ENCODE results near the gene APOC3. TPM values are rescaled to one million over a fixed set of nuclear protein-coding genes. Genes with fewer than 3 reads are reported as not detected.
A peak's percentile ranks its signal among the peaks of the same experiment; 100 is the strongest.

Gene APOC3
- total RNA-seq, 1 experiment from 2014 or later = not detected

GRCh38 chr11:116787786-116788486, 41.8 kb upstream of the APOC3 start, which contains the start of gene ZPR1:
TSS of gene ZPR1 (minus strand) at chr11:116788023. CDS start at chr11:116787990, 33 bp downstream.
- H4K20me1 ChIP-seq (ENCODE audit: control insufficient read depth, insufficient read depth, insufficient read length) = no peaks in the 10 kb centered on the region
- no peak within 1 kb of the TSS for H3K27ac ChIP-seq (ENCODE audit: insufficient read length, low read depth, low read length)
- TF ChIP-seq CTCF (conservative IDR thresholded peaks at IDR 0.05) = no peak
- H2BK5ac ChIP-seq (ENCODE audit: insufficient read length, low read length) = no peak within 1 kb of the TSS
- H3K9ac ChIP-seq (ENCODE audit: extremely low read depth, insufficient read length, low read length) = peak within 1 kb of the TSS; percentile 76
- no peak within 1 kb of the TSS for H3K23ac ChIP-seq (ENCODE audit: insufficient read length, low read depth, low read length)
- peak within 1 kb of the TSS; percentile 83 for H2AFZ ChIP-seq (ENCODE audit: low read length)
- no peak within 1 kb of the TSS for H4K91ac ChIP-seq (ENCODE audit: insufficient read length, low read depth, low read length)
- no peak within 1 kb of the TSS for H2BK120ac ChIP-seq (ENCODE audit: low read depth, low read length, poor library complexity, severe bottlenecking)
- Mint-ChIP-seq H3K9me3 (no peaks in the 10 kb centered on the region), H3K4me1 (peaks cover 20 to 26% of the 10 kb centered on the region in 2 experiments), H3K36me3 (ENCODE audit: insufficient read depth in 1 of 3, low read depth in 3 of 3) (peaks cover 25 to 43% (median 41%) of the 10 kb centered on the region in 3 experiments), H3K4me3 (peak within 1 kb of the TSS; percentile 88 to 91), H3K27ac (peak within 1 kb of the TSS; percentile 29 to 85 (median 79); a peak in 6 of 7 replicates), H3K27me3 (ENCODE audit: low read depth) (peaks cover 22% of the 10 kb centered on the region)
- H2BK20ac ChIP-seq (ENCODE audit: low read depth, low read length, poor library complexity, severe bottlenecking) = no peak within 1 kb of the TSS
- H2BK12ac ChIP-seq (ENCODE audit: insufficient read length, low read depth, low read length) = no peak within 1 kb of the TSS
- no peaks in the 10 kb centered on the region; the same call in 1 of the 2 replicates for H3K4me1 ChIP-seq (ENCODE audit: insufficient read depth, low read length)
- H3K18ac ChIP-seq (ENCODE audit: insufficient read length, low read depth, low read length) = peak within 1 kb of the TSS; percentile 69
- no peaks in the 10 kb centered on the region; the same call in 1 of the 2 replicates for H3K27me3 ChIP-seq (ENCODE audit: insufficient read depth, low read length)
- no peak within 1 kb of the TSS for H3K4ac ChIP-seq (ENCODE audit: low read depth, low read length)
- H3K79me2 ChIP-seq (ENCODE audit: insufficient read depth, low read length) = peaks cover 2% of the 10 kb centered on the region; the same call in 1 of the 2 replicates
- H3K14ac ChIP-seq (ENCODE audit: insufficient read depth, low read length) = peak within 1 kb of the TSS; percentile 74
- no peak within 1 kb of the TSS for H2BK15ac ChIP-seq (ENCODE audit: low read depth, low read length)
- H3K9me3 ChIP-seq (ENCODE audit: control insufficient read depth, low read depth, low read length) = no peaks in the 10 kb centered on the region
- H3K4me2 ChIP-seq (ENCODE audit: insufficient read depth, insufficient read length, low read length) = peak within 1 kb of the TSS; percentile 88
- DNase-seq = peak; percentile 76
- H3K23me2 ChIP-seq (ENCODE audit: insufficient read length, low read depth, low read length, poor library complexity, severe bottlenecking) = peaks cover 13% of the 10 kb centered on the region
- no CpG with 5 or more reads among the region's 56 CpGs for WGBS (ENCODE audit: extremely low coverage, insufficient read length, low lambda C conversion rate)
- H4K5ac ChIP-seq (ENCODE audit: insufficient read length, low read depth, low read length) = no peak within 1 kb of the TSS
- no peak within 1 kb of the TSS for H3K56ac ChIP-seq (ENCODE audit: insufficient read length, low read depth, low read length)
- no peak within 1 kb of the TSS for H4K8ac ChIP-seq (replicated peaks; ENCODE audit: insufficient read length, low read depth, low read length)
- peaks cover 5% of the 10 kb centered on the region for H3K79me1 ChIP-seq (ENCODE audit: insufficient read depth, low read depth, low read length, poor library complexity, severe bottlenecking)
- no peak within 1 kb of the TSS for H2AK5ac ChIP-seq (ENCODE audit: insufficient read length, low read length)
- no peak within 1 kb of the TSS for H3T11ph ChIP-seq (ENCODE audit: low read length)
